HG02588 (cell line): ENCODE data around the gene GALNT14.

ENCODE experiments used
- ATAC-seq: cut with Tn5 transposase; IDR thresholded peaks from one replicate; pipeline ENCODE4 v1.9.1; 2021; ENCODE audit warnings: mild to moderate bottlenecking, moderate library complexity; ENCODE audit not compliant: unreplicated experiment

The GALNT14 gene

GRCh38 chr2:30949435-30949834 lies 188.8 kb downstream of the GALNT14 start:
- no peak for ATAC-seq

DNA sequence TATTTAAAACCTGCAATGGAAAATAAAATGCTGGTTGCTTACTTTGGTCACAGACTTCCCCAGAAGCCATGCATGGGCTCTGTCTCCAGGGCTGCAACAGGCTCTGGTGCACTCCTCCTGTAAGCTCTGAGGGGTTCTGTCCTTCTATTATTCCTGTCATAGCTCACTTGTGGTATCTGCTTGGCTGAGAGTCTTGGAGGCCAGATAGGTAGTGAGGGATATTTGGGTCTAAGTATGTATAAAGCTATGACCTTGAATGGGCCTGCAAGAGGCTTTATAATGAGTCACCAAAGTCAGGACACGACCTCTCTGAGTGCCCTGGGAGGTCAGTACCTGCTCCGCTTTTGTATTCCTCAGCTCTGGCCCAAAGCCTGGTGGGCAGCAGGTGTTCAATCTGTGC lies 189.4 kb downstream of the GALNT14 start:
- no peak for ATAC-seq

GRCh38 chr2:30948130-30948529 lies 190.1 kb downstream of the GALNT14 start:
- no peak for ATAC-seq

DNA sequence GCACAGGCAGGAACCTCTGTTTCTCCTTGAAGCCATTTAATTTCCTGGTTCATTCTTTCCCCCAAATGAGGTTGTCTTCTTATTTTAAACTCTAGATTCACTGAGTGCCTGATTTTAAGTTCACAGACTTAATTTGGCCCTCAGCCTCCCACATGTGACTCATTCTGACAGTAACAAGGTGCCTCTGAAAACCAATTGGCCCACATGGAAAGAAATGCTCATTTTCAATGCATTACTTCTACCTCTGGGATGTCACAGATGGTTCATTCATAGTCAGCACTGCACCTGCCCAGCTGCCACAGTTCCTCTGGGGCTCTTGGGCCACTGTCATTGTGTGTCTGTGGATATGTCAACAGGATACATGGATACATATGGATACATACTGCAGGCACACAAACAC lies 190.6 kb downstream of the GALNT14 start:
- ATAC-seq = no peak

DNA sequence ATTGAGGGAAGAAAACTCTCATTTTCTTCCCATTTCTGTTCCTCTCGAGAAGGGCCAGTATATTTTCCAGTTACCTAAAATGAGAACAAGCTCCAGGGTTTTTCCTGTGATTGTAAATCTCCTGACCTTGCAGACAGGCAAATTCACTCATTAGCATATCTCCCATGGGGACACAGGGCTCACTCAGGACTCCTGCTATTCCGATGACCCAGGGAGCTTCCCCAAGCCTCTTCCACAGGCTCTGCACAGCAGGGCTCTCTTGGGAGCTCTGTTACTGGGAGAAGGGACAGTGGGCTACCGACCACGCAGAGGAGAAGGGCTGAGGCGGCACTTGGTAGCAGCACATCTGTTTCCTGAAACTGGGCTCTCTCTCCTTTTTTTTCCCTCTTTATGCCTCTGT lies 195.8 kb downstream of the GALNT14 start:
- no peak for ATAC-seq

GRCh38 chr2:30940839-30941238 lies 197.4 kb downstream of the GALNT14 start:
- no peak for ATAC-seq

GRCh38 chr2:30939364-30939763 lies 198.9 kb downstream of the GALNT14 start:
- no peak for ATAC-seq

DNA sequence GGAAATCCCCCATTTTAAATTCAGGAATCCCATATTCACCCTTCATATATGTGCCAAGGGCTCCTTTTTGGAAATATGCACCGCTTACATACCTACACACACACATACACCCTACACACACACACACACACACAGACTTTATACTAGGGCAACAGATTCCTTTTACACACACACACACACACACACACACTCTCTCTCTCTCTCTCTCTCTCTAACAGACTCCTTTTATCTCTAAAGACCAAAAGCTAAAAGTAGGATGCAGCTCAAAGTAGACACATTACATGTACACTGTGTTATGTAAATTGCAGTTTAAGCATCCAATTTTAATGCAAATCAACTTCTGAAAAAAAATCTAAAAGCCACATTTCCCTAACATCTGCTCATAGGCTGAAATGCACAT lies 200.0 kb downstream of the GALNT14 start:
- no peak for ATAC-seq

DNA sequence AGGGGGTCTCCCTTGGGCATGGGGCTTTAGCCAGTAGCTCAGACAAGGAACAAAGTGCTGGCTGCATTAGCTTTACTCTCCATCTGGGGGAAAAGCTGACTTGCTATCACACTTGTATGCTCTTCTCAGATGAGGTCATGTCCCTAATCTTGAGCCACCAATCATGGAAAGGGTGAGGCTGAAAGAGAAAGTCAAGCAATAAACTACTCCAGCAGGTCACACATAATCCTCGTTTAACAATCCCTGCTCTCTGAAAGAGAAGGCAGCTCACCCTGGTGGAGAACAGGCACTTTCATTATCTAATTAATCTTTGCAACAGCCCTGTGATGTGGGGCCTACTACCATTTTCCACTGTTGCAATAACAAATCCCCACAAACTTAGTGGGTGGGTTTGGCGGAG lies 201.3 kb downstream of the GALNT14 start:
- ATAC-seq = no peak

GRCh38 chr2:30935795-30936194 lies 202.4 kb downstream of the GALNT14 start:
- no peak for ATAC-seq

DNA sequence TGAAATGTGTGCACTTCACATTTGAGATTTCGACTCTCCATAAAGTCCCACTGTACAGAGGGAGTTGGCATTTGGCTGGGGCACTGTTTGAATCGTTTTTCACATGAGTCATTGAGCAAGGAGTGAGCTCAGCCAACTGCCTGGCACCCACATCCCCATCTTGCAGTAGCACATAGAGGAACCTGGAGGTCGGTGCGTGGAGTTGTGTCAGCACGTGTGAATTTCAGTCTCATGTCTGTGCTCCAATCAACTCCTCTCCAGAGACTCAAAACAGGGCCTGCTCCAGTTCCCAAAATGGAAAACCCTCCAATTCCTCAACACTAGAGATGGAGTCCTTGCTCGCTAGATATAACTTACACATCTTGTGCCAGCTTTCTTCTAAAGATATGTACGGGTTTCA lies 204.2 kb downstream of the GALNT14 start:
- no peak for ATAC-seq

DNA sequence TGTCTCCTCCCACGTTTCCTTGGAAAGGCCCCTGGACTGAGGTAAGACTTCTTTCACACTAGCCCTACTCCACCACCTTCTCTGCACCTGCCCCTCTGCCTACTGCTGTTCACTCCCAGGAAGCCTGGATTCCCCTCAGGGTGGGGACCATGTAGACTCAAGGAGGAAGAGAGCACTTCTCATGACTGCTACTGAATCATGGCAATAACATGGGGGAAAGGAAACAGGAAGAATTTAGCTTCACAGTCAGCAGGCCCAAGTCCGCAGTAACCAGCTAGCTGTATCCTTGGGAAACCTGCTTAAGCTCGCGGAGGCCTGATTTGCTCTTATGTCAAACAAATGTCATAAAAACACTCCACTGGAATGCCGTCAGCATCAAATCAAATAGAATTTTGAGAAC lies 204.7 kb downstream of the GALNT14 start:
- no peak for ATAC-seq

DNA sequence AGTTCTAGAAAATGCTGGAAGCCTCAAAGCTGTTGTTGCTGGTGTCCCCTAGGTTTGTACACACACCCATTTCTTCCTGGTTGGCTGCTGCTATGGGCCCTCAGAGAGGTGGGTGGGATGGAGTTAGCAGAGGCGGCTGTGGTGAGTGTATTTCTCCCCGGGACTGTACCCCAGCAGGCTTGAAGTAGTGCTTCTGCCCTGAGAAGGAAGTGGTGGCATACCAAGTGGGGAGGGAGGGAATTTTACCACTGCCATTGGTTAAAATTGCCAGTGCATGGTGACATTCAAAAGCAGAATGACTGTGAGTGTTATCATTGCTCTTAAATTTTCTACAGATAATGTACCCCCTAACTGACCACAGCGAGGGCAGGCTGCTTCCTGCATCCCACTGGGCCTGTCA lies 205.4 kb downstream of the GALNT14 start:
- no peak for ATAC-seq

- ATAC-seq = no peak
Measured at GRCh38 chr2:30931841-30932407, 206.3 kb downstream of the GALNT14 start.

DNA sequence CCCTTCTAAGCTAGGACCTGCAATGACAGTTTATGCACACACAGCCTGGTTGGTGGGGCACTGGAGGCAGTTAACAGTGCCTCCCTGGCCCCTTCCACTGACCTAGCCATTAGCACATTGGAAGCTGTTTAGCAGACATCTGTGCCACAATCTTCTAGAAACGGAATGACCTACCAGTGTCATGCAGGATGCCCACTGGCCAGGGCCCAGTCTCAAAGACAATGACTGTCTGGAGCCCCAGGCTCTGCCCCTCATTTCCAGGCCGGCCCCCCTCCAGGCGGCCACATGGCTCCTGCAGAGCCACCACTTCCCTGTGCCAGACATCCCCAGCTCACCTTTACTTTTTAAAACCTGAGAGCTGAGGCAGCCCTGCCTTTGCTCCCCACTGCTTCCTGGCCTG lies 207.5 kb downstream of the GALNT14 start:
- no peak for ATAC-seq

DNA sequence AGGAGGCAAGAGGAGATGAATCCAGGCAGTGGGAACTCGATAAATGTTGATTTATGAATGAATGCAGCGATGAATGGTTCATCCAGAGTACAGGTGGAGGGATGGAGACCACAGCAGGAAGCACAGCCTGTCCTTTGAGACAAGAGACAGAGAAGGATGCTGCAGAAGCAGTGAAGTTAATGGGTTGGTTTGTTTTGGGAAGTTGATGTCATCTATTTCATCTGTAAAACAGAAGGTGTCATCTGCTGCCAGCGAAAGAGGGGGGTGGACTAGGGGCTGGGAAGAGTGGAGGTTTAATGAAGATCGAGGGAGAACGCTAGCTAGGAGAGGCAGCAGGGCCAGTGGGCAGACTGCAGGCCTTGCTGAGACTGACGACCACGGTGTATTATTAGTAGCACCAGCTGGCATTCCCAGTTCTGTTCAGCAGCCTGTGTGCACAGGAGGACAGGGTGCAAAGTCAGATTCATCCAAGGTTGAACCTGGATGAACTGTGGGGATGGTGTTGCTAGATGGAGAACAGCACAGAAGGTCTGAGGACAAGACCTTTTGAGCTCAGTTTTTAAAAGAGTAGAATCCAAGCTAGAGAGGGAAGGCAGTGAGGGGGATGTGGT lies 210.7 kb downstream of the GALNT14 start:
- ATAC-seq = no peak

DNA sequence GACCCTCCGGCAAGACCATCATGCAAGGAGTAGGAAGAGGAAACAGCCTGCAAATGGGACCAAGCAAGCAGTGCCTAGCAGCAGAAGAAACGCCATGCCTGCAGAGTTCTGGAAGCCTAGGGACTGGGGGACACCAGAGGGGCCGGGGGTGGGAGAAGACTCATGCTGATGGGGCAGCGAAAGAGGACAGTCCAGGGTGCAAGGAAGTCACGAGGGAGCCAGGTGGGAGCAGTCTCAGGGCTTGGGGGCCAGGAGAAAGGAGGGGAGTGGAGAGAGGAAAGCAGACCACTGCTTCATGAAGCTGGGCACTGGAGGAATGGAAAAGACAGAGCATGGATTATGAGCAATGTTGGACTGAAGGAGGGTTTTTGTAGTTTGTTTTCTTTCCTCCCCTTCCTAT lies 211.6 kb downstream of the GALNT14 start:
- no peak for ATAC-seq

DNA sequence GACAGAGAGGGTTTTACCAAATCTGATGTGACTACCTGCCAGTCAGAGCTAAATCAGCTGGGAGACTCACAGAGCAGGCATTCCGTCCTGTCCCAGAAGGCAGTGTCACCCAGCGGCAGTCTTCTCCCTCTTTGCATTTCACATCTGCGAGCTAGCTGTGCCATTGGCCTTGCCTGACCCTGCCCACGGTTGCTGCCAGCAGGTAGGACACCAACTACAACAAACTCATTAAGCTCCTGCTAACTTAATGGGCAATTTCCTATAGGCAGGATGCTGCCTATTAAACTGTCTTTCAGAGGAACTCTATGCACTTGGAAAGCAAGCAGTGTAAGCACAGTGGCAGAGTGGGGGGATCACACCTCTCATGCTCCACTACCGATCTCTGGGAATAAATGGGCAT lies 214.6 kb downstream of the GALNT14 start:
- no peak for ATAC-seq

DNA sequence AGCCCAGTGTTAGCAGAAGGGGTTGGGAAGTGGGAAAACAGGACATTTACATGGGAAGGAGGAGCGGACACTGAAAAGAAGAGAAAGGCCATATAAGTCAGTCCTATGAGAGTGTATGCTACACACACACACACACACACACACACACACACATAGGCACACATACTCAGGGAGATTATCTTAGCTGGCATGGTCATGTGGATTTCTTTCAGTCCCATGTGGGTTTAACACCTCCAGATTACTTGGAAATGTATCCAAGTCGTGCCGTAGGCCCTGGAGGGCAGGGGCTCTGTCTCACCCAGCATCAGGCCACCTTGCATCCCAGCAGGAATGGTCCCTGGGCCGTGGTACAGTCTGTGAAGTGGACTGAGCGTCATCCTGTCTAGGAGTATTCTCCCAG lies 217.7 kb downstream of the GALNT14 start:
- ATAC-seq = no peak

DNA sequence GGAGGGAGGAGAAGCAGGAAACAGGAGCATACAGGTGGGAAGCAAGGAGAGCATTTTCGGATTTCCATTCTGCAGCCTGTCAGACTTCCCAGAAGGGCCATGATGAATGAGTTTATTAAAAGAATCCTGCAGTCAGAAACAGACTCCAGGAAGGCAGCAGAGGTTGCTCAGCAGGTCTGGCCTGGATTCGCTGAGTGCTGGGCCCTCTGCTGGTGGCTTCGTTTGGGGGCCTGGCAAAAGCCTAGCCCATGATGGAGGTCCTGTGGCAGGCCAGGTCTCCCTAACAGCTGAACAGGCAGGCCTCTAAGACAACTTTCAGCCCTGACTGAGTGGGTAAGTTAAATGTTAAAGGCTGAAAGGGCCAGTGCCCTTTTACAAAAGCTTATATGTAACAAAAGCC lies 222.8 kb downstream of the GALNT14 start:
- no peak for ATAC-seq

DNA sequence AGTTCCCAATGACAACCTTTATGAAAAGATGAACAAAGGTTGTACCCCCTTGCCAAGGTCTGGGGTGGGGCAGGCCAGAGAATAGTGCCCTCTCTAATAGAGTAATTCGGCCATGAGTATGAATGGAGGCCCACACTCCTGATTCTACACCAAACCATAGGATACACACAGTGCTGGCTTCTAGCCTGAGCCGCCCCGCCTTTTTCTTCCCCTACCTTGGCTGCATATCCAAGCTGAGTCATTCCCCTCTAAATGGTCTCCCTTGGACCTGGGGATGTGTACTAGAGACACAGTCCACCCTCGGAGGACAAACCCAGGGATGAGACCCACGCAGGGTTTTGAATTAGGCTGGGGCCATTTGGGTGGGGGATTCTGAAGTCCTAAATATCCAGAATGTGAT lies 223.8 kb downstream of the GALNT14 start:
- ATAC-seq = no peak

GRCh38 chr2:30912056-30912455 lies 226.2 kb downstream of the GALNT14 start:
- ATAC-seq = no peak

DNA sequence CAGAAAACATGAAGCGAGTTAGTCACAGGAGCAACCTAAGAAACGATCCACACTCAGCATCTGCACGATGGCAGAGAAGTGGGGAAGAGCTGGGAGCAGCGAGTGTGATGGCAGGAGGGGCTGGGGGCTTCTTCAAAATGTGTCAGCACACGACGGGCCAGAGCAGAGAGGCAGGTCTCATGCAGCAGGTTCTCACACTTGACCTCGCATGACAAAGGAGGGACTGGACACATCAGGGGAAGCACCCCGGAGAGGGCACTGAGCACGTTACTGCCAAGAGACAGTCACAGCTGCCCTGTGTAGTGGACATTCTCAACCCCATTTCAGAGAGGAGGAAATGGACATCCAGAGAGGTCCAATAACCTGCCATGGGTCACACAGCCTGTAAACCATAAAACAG lies 226.9 kb downstream of the GALNT14 start:
- ATAC-seq = no peak
